Measurements from ENCODE around the gene SEPTIN12.

GRCh38 chr16:4771646-4772045, 16.5 kb downstream of the SEPTIN12 start:
- no peak for TF ChIP-seq CTCF (conservative IDR thresholded peaks at IDR 0.05; ENCODE audit: low read depth in 2 of 2)
- no peak for TF ChIP-seq EZH2 (IDR thresholded peaks at IDR 0.05; ENCODE audit: low read depth, unreplicated experiment)
- TF ChIP-seq REST (IDR thresholded peaks at IDR 0.05; ENCODE audit: unreplicated experiment): no peak
- TF ChIP-seq POLR2AphosphoS5 (IDR thresholded peaks at IDR 0.05; ENCODE audit: low read depth): no peak
